UCSD-AML1 (cell line): Measurements from ENCODE around the gene ADGRF3.
"Not testable (repeated sequence)": the region's sequence is repeated elsewhere in the genome, so short reads cannot be mapped to it uniquely, and the experiment has no call there.

Experiments
- DNase-seq: peaks from one replicate; lab custom pipeline; 2025; ENCODE audit not compliant: unreplicated experiment; lab: John Stamatoyannopoulos, UW

The ADGRF3 gene, protein sequence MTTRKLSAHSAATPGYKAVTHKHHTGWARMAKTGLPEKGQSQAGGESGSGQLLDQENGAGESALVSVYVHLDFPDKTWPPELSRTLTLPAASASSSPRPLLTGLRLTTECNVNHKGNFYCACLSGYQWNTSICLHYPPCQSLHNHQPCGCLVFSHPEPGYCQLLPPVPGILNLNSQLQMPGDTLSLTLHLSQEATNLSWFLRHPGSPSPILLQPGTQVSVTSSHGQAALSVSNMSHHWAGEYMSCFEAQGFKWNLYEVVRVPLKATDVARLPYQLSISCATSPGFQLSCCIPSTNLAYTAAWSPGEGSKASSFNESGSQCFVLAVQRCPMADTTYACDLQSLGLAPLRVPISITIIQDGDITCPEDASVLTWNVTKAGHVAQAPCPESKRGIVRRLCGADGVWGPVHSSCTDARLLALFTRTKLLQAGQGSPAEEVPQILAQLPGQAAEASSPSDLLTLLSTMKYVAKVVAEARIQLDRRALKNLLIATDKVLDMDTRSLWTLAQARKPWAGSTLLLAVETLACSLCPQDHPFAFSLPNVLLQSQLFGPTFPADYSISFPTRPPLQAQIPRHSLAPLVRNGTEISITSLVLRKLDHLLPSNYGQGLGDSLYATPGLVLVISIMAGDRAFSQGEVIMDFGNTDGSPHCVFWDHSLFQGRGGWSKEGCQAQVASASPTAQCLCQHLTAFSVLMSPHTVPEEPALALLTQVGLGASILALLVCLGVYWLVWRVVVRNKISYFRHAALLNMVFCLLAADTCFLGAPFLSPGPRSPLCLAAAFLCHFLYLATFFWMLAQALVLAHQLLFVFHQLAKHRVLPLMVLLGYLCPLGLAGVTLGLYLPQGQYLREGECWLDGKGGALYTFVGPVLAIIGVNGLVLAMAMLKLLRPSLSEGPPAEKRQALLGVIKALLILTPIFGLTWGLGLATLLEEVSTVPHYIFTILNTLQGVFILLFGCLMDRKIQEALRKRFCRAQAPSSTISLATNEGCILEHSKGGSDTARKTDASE

DNA sequence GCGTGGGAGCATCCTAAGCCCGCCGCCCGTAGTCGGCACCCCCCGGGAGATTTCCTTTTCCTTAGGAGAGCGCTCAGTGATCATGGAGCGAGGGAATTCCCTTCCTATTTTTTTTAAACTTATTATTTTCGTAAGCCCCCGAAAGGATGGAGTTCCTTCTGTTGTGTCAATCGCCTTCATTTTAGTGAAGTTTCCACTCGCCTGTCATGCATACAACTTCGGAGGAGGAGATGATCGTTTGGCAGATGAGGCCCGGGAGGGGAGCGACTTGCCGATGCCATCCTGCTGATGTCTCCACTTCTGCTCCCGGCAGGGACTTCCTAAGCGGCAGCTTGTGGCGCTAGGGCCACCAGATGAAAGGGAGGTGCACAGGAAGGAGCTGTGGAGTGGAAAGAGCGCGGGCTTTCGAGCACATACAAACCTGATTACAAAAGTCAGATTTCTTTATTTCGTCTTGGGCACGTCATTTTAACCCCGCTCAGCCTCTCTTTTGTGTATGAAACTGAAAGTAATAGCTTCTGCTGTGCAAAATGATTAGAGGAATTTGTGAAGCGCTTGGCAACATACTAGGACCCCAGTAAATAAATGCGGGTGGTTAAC, at the start of gene ADGRF3:
ADGRF3 (minus strand) TSS at position 336 of the 600 bp plus-strand sequence. CDS start 555 bp downstream, outside the sequence.
- peak; percentile 72 for DNase-seq

DNA sequence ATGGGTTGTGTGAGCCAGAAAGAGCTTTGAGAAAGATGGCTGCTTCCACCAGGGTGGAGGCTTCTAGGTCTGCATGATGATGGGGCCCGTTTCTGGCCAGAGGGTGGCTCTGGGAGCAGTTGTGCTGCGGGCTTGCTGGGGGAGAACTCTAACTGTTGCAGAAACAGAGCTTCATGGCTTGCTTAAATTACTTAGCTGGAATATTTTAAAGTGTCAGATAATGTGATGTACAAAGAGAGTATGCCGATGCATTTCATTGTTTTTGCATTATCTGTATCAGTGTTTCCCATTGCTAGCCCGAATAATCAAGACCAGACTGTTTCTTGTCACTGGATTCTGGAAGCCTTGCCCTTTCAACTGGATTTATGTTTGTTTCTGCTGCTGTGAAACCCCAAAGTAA, 48.8 kb upstream of the ADGRF3 start:
- no peak for DNase-seq

DNA sequence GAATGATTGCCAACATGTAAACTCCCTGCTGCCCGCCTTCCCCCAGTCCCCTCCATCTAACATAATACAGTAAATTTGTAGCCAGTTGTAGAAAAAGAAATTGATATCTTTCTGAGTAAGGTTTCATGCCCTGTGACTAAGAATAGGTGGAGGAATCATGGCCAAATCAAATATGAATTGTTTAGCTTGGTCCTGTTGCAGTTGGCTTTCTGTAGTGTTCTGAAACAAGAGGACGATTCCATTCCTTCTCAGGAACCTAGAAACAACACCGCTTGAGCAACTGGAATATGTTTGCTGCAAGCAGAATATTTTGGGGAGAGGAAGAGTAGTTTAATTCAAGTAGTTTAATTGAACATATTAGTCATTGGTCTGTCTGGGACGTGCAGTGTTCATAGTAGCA, 48.1 kb upstream of the ADGRF3 start:
- DNase-seq = no peak

DNA sequence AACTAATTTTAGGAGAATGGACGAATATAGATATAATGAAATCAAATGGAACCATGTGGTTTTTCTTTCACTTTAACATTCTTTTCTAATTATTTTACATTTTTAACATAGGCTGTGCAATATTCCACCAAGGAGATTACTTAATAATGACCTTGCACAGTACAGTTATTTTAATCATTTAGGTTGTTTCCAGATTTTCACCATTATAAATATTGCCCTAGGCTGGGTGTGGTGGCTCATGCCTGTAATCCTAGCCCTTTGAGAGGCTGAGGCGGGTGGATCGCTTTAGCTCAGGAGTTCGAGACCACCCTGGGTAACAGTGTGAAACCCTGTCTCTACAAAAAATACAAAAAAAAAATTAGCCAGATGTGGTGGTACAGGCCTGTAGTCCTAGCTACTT, 40.6 kb upstream of the ADGRF3 start:
- DNase-seq = no peak

DNA sequence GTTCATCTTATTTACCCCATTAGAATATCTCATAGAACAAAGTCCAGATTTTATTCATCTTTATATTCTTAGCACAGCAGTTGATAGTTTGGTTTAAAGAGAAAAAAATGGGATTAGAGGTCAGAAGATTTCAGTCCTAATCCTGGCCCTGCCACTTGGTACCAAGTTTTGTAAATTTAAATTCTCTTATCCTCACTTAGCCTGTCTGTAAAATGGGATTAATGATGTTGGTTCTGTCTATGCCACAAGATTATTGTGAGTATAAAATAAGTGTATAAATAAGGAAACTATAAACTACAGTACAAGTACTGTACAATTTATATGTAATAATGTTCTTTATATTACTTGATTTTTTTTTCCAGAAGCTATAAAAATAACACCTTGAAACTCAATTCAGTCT, 38.0 kb upstream of the ADGRF3 start:
- no peak for DNase-seq

DNA sequence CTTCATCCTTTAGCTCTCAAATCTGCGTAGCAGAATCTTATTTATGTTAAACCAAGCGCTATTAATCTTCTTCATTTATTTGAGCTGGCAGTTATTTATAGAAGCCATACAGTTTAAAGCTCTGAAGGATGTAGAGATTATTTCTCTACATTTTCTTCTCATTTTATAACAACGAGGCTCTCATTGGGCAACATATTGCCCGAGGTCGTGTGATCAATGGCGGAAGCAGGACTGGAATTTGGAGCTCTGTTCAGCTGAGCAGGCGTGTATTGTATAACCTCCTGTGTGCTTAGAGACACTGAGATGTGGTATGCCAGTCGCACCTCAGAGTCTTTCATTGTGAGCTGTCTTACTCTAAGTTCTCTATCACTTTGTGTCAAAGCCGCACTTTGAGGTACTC, 37.6 kb upstream of the ADGRF3 start:
- DNase-seq = no peak

DNA sequence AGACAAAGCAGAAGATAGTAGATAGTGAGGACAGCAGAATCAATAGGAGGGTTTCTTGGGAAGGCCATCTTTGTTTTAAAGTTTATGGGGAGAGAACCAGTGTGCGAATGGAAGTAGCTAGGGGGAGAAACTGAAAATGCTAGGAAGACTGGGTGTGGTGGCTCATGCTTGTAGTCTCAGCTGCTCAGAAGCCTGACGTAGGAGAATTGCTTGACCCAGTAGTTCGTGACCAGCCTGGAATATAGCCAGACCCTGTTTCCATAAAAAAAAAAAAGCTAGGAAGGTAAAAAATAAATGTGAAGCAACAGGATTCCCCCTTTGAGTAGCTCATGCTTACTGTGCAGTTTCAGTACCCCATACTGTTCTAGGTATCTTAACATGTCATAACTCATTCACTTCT, 36.0 kb upstream of the ADGRF3 start:
- no peak for DNase-seq

DNA sequence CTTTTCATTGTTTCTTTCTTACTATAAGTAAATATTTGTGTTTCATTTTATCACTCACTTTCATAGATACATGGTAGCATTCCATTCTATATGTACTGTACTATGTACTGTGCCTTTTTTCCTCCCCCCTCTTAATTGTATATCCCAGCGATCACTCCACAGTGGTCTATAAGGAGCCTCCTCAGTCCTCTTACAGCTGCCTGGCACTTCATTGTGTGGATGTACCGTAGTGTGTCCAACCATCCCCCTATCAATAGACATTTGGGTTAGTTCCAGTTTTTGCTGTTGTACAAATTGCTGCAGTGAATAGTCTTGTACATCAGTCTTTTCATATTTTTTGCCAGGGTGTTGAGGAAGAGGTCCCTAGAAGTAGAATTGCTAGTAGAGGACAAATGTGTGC, 33.7 kb upstream of the ADGRF3 start:
- no peak for DNase-seq

DNA sequence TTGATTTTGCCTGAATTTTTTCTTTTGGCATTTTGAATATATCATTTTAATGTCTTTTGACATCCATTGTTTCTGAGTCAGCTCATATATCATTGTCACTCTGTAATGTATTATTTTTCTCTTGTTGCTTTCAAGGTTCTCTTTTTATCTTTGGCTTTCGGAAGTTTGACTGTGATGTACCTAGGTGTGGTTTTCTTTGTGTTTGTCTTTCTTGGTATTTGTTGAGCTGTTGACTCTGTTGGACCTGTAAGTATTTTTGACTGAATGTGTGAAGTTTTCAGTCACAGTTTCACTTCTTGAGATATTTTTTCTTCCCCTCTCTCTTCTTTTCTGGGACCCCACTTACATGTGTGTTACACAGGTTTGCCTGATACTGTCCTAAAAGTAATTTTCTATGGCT, 30.2 kb upstream of the ADGRF3 start:
- DNase-seq = no peak

DNA sequence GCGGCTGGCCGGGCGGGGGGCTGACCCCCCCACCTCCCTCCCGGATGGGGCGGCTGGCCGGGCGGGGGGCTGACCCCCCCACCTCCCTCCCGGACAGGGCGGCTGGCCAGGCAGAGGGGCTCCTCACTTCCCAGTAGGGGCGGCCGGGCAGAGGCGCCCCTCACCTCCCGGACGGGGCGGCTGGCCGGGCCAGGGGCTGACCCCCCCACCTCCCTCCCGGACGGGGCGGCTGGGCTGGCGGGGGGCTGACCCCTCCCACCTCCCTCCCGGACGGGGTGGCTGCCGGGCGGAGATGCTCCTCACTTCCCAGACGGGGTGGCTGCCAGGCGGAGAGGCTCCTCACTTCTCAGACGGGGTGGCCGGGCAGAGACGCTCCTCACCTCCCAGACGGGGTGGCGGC, 24.3 kb upstream of the ADGRF3 start:
- not testable (repeated sequence) for DNase-seq

DNA sequence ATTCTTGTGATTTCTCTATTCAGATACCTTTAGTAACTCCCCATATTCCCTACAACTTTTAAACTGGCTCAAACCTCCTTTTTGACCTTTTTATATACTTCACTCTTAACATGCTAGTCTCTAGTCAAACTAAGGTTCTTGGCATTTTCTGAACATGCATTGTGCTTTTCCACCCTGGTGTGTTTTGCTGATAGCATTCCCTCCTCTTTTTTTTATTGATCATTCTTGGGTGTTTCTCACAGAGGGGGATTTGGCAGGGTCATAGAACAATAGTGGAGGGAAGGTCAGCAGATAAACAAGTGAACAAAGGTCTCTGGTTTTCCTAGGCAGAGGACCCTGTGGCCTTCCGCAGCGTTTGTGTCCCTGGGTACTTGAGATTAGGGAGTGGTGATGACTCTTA, 23.1 kb upstream of the ADGRF3 start:
- DNase-seq = not testable (repeated sequence)

DNA sequence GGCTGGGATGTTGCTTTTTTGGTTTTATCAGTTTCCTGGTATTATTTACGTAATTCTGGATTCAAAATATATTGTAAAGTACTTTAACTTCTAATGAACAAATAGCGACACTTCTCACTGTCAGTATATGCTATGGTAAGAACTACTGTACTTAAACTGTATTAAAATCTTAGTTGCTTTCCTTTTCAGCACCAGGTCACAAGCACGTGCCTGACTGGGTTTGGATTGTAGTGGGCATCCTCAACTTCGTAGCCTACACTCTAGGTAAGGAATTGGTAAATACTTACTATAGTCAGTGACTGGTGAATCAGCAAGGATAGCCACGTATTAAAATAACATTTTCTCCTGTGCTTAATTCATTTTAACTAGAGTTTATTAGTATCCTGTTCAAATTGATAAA, 20.4 kb upstream of the ADGRF3 start:
- DNase-seq = no peak

DNA sequence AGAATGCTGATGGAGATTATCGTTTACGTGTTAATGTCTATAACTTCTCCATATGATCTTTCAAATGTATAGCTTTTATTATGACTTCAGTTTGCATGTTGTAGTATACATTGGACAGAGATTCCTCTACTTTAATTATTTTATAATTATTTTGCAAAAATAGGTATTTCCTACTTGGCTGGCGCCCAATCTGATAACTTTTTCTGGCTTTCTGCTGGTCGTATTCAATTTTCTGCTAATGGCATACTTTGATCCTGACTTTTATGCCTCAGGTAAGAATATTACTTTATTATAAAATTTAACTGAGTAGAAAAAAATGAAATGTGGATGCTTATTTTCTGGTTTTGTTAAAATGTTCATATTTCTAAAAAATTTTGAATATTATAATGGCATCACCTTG, 18.1 kb upstream of the ADGRF3 start:
- DNase-seq = no peak

DNA sequence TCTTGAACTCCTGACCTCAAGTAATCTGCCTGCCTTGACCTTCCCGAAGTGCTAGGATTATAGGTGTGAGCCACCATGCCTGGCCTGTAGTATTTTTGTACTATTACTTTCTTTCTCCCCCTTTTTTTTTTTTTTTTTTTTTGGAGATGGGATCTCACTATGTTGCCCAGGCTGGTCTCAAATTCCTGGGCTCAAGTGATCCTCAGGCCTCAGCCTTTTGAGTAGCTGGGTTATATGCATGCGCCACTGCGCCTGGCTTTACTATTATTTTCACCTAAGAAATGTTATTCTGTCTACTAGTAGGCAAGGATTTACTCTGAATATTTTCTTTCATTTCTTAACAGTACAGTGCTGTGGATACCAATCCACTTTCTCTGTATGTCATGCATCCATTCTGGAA, 17.4 kb upstream of the ADGRF3 start:
- no peak for DNase-seq

DNA sequence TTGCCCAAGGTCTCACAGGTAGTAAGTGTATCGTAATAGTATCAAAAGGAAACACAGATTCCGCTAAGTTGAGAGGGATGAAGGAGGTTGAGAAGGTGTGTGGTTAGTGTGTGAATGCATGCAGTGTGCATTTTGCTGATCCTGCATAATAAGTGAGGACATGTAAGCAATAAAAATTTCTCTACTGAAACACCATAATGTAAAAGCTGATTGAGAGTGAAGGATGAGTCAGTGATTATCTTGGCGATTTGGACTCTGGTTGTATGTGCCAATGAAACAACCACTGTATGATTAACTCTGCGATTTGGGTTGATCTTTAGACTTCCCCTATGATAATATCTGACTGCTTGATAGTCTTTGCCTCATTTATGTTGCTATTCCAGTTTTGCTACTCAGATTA, 16.7 kb upstream of the ADGRF3 start:
- no peak for DNase-seq

DNA sequence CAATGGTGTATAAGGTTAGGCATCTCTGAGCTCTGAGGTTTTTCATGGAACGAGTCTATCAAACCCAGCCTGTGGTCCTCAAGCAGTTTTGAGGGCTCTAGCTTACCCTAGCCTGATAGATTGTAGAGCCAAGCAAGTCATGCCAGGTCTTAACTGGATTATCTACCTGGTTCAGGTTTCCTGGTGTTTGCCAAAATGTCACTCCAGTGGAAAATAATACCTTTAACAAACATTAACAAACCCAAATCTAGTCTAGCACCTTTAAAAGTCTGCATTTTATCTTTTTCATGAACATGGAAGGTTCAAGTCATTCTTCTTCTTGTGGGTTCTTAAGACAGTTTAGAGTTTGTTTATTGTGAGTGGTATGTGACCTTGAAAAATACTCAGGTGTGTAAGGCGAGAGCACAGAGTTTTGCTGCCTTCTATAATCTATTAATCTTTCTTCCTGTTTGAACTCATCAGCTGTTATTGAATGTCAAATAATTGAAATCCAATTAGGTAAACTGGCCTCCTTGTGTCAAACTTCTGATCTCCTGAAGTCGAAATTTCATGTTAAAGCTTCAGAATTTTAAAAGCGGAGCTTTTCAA, 13.4 kb upstream of the ADGRF3 start:
- DNase-seq = no peak

DNA sequence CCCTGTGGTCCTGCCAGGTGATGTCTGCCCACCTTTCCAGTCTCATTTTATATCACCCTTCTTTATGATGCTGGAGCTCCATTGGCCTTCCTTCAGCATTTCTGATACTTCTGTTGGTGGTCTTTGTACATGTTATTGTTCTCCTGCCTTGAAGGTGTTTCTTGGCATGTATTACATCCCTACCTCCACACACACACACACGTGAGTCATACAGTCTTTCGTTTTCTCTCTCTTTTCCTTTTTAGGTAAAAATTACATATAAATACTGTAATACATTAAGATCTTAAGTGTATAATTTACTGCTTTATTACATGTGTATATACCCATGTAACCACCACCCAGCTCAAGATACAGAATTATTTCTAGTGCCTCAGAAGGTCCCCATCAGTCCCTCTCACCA, 10.2 kb upstream of the ADGRF3 start:
- DNase-seq = no peak

DNA sequence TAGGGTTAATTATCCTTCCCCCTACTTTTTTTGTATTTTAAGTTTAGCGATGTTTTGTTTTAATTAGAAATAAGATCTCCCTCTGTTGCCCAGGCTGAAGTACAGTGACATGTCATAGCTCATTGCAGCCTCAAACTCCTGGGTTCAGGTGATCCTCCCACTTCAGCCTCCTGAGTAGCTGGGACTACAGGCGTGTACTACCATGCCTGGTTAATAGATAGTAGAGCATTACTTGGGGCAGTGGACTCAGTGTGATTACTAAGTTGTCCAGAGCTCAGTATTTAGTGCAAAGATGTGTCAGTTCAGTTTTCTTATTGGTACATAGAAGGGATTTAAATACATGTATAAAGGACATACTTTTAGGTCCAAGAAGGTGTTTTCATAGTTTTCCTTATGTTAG, 9.5 kb upstream of the ADGRF3 start:
- no peak for DNase-seq

DNA sequence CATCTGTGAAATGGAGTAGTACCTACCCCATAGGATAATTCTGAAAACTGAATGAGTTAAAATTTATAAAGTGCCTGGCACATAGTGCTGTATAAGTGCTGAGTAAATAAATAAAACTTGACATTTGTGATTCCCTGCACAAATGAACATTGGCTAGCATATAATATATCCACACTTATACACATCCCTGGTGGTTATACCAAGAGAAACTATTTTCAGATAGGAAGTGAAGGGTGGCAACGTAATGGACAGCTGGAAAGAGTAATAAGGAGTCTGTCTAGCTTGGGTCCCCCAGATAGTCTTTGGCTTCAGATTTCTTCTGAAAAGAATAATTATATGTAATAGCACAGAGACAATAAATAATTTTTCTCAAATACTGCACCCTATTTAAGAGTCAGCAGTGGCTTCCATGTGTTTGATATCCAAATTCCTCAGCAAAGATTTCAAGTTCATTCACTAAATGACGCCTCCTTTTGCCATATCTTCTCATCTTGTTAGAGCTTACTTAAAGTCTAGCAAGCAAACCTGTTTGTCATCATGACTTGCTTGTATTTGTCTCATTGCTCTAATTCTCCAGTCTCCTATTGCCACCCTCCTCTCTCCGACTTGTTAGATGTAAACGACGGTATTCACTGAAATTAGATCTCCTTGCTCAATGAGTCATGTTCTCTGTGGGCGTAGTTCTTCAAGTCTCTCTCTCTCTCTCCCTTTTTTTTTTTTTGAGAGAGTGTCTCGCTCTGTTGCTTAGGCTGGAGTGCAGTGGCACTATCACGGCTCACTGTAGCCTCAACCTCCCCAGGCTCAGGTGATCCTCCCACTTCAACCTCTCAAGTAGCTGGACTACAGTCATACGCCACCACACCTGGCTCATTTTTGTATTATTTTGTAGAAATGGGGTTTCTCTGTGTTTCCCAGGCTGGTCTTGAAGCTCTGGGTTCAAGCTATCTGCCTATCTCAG, 8.7 kb upstream of the ADGRF3 start:
- no peak for DNase-seq

DNA sequence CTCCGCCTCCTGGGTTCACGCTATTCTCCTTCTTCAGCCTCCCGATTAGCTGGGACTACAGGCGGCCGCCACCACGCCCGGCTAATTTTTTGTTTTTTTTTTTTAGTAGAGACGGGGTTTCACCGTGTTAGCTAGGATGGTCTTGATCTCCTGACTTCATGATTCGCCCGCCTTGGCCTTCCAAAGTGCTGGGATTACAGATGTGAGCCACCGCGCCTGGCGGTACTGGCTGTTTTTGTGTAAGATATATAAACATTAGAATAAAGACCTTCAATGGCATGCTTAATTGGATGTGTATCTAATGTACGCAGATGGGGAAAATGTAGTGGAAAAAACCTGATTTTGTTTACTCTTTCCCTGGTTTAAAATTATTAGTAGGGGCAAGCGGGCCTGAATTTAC, 7.9 kb upstream of the ADGRF3 start:
- DNase-seq = not testable (repeated sequence)
